Measurements from ENCODE around the gene ARHGAP19. TPM values are rescaled to one million over a fixed set of nuclear protein-coding genes. Genes with fewer than 3 reads are reported as not detected.

Gene ARHGAP19
- polyA plus RNA-seq, 1 of the 3 experiments (the other 2 are of a cell fraction), result 3.8 TPM

GRCh38 chr10:97238855-97239254 is 53.6 kb downstream of the ARHGAP19 start:
- ChIA-PET POLR2A (no interaction called here), CTCF (interaction anchor here (0.7 to 7.3 kb wide), 5 partner anchors 21 to 202 kb away, joined by 3 to 105 read pairs (median 52); no protein-coding TSS in a partner anchor)
- Histone ChIP-seq H3K9ac (no peak overlapping the region), H3K4me3 (ENCODE audit: low read depth in 2 of 2, low read length in 1 of 2) (no peak overlapping the region), H3K27me3 (ENCODE audit: insufficient read depth) (no peaks in the 10 kb centered on the region), H3F3A (replicated peaks; ENCODE audit: insufficient read depth) (no peaks in the 10 kb centered on the region), H3K4me1 (ENCODE audit: control insufficient read depth in 1 of 2, insufficient read depth in 2 of 2, low read depth in 1 of 2, low read length in 1 of 2) (no peaks in the 10 kb centered on the region), H3K4me2 (no peak overlapping the region), H3K27ac (ENCODE audit: low read depth in 2 of 2, low read length in 1 of 2) (no peak overlapping the region), H2AFZ (ENCODE audit: low read depth) (no peak overlapping the region), H3K36me3 (replicated peaks in 1 of 2; ENCODE audit: control insufficient read depth in 1 of 2, insufficient read depth in 2 of 2, low read length in 1 of 2) (peaks cover 0 to 3% of the 10 kb centered on the region in 2 experiments), H4K20me1 (ENCODE audit: insufficient read depth) (no peaks in the 10 kb centered on the region), H3K9me2 (no peaks in the 10 kb centered on the region), H3K79me2 (ENCODE audit: insufficient read depth) (no peaks in the 10 kb centered on the region), H3K9me3 (no peaks in the 10 kb centered on the region)
- TF ChIP-seq TEAD4 (IDR thresholded peaks at IDR 0.05; ENCODE audit: borderline replicate concordance, insufficient read depth), result no peak
- no peak for TF ChIP-seq FOSL2 (IDR thresholded peaks at IDR 0.05; ENCODE audit: borderline replicate concordance, low read depth)
- no peak for TF ChIP-seq EZH2phosphoT487 (IDR thresholded peaks at IDR 0.05; ENCODE audit: borderline replicate concordance, low read depth)
- TF ChIP-seq TAF1 (IDR thresholded peaks at IDR 0.05; ENCODE audit: borderline replicate concordance, low read depth, low read length), result no peak
- TF ChIP-seq EP300 (IDR thresholded peaks at IDR 0.05; ENCODE audit: borderline replicate concordance in 1 of 2, low read depth in 1 of 2, low read length in 1 of 2), result no peak
- TF ChIP-seq IRF3 (IDR thresholded peaks at IDR 0.05; ENCODE audit: low read depth, low read length), result no peak
- TF ChIP-seq SIN3A (IDR thresholded peaks at IDR 0.05; ENCODE audit: borderline replicate concordance, low read depth, low read length), result no peak
- TF ChIP-seq ZBTB33 (IDR thresholded peaks at IDR 0.05; ENCODE audit: borderline replicate concordance, low read depth), result no peak
- TF ChIP-seq POLR2AphosphoS5 (IDR thresholded peaks at IDR 0.05; ENCODE audit: low read depth, low read length), result no peak
- TF ChIP-seq, protein P1, sequence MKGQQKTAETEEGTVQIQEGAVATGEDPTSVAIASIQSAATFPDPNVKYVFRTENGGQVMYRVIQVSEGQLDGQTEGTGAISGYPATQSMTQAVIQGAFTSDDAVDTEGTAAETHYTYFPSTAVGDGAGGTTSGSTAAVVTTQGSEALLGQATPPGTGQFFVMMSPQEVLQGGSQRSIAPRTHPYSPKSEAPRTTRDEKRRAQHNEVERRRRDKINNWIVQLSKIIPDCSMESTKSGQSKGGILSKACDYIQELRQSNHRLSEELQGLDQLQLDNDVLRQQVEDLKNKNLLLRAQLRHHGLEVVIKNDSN (IDR thresholded peaks at IDR 0.05; ENCODE audit: borderline replicate concordance, low read depth), result no peak
- TF ChIP-seq NRF1 (IDR thresholded peaks at IDR 0.05; ENCODE audit: low read depth, low read length), result no peak
- TF ChIP-seq NFIC (IDR thresholded peaks at IDR 0.05; ENCODE audit: borderline replicate concordance), result no peak
- TF ChIP-seq FOXJ3 (CRISPR knock-in tag; IDR thresholded peaks at IDR 0.05), result no peak
- TF ChIP-seq GABPA (IDR thresholded peaks at IDR 0.05; ENCODE audit: low read depth), result no peak
- TF ChIP-seq RCOR1 (IDR thresholded peaks at IDR 0.05; ENCODE audit: low read length), result no peak
- no peak for TF ChIP-seq RAD21 (IDR thresholded peaks at IDR 0.05; ENCODE audit: low read length)
- TF ChIP-seq CTCF (IDR thresholded peaks at IDR 0.05), result no peak
- WGBS (ENCODE audit: low lambda C conversion rate), result 91% methylated on average over 5 of the region's 5 CpGs
- DNase-seq, result no peak
